K562 (cell line): ENCODE results near the gene LHPP. TPM values are rescaled to one million over a fixed set of nuclear protein-coding genes. Genes with fewer than 3 reads are reported as not detected.

Source experiments
- ZNF318 ChIP-seq, 2 experiments: fragments of 450-650 bp; IDR thresholded peaks; 2 replicates each; pipeline ENCODE4 v1.6.1; 2016; ENCODE audit warnings: mild to moderate bottlenecking in 2 of 2, borderline replicate concordance in 1 of 2, low read depth in 1 of 2, moderate library complexity in 1 of 2
- polyA plus RNA-seq, 8 experiments: library from polyadenylated mRNA; depleted of rRNA in 4 of 8; stranded (reverse) in 5 of 8; unstranded in 3 of 8; fragments of >200 nt; fragmentation: Nextera tagmentation in 2 of 8; fragmentation: Illumina TruSeq in 1 of 8; extraction: Ambion mirVana in 2 of 8; extraction: Trizol in 1 of 8; gene quantifications; 2 replicates each; pipeline versions ENCODE4 v1.2.1 to v1.2.3, GENCODE V29; 2011 to 2014; ENCODE audit warnings: inconsistent platforms in 1 of 8, missing spikeins in 1 of 8
- total RNA-seq, 7 experiments: library from RNA; depleted of rRNA in 6 of 7; stranded (reverse); fragments of >200 nt in 6 of 7; fragmentation: Illumina TruSeq in 2 of 7; extraction: Trizol in 2 of 7; gene quantifications; 2 replicates each; pipeline versions ENCODE4 v1.2.1 to v1.2.3, GENCODE V29; 2011 to 2021; ENCODE audit warnings: low replicate concordance in 1 of 7

The LHPP gene
- total and polyA plus RNA-seq, 9 of the 15 experiments (the other 6 are each of a cell fraction or from before 2014, with no cell fraction given) = 0.34 to 7.4 (median 3.0) TPM

DNA sequence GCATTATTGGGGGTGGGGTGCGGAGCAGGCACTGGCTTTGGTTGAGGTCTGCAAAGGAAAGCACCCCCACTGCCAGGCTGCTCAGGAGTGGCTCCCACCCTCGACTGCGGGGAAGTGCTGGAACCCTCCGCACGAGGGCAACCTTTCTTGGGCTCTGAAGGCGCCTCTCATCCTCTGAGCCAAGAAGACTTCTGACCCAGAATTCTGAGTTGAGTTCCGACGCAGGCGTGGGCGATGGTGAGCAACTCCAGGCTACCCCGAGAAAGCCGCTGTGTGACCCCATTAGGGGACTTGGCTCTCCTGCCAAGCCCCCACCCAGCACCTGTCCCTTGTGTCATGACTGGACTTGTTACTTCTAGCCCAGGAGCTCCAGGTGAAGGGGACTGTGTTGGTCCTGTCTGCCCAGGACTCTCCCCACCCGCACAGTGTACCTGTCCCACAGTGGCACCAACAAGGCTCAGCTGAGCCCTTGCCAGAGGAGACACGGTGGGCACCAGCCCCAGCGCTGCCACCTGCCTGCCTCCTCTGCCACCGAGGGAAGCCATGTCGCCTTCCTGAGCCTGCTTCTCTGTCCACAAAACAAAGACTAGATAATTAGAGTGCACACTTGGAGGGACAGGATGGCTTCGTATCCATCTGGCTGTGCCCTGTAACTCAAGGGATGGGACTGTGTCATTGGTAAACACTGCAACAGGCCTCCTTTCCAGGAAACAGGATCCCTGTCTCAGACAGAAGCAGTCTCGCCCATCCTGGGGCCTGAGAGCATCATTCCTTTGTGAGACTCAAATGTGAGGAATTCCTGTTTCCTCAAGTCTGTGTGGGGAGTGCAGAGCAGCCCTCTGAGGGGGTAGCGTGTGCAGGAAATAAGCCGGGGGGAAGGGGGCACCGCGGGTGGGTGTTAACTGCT lies 128.8 kb downstream of the LHPP start (continued):
- TF ChIP-seq ZNF318 (IDR thresholded peaks at IDR 0.05; ENCODE audit: borderline replicate concordance in 1 of 2, low read depth in 1 of 2) = no peak
